B cell (primary cell): ENCODE results near the gene SRRM2. TPM values are rescaled to one million over a fixed set of nuclear protein-coding genes. Genes with fewer than 3 reads are reported as not detected.

ENCODE experiments used
- ATAC-seq: fragments of 200-7000 bp; cut with Tn5 transposase; one replicate; pipeline ENCODE4 v1.10.0; 2021; ENCODE audit warnings: low read depth, mild to moderate bottlenecking, moderate number of reproducible peaks, moderate library complexity
- CTCF ChIA-PET: fragments of 350-600 bp; sonication (Branson Sonifier 250); formaldehyde crosslinking; loops from one replicate; lab custom pipeline; 2021; ENCODE audit warnings: antibody characterized with exemption, inconsistent platforms; lab: Charles Lee
- POLR2A ChIA-PET: fragments of 350-600 bp; sonication (Branson Sonifier 250); formaldehyde crosslinking; loops from one replicate; lab custom pipeline; 2021; ENCODE audit warnings: antibody characterized with exemption; lab: Charles Lee
- DNase-seq: peaks from one replicate; pipeline ENCODE4 v3.0.0; 2013
- H2AFZ ChIP-seq: 2 replicates; pipeline ENCODE4 v1.6.1; 2012; ENCODE audit warnings: mild to moderate bottlenecking, low read depth, low read length; ENCODE audit not compliant: insufficient read depth, poor library complexity, severe bottlenecking
- H3K27ac ChIP-seq, 2 donors: 1 replicate in 1 of 2; 2 replicates in 1 of 2; pipeline ENCODE4 v1.5.1; 2012 to 2013; ENCODE audit warnings: low read length in 2 of 2, mild to moderate bottlenecking in 2 of 2, moderate library complexity in 1 of 2
- H3K27me3 ChIP-seq, 4 experiments: fragments of 200-600 bp in 1 of 4; sonication (generic) in 1 of 4; replicated peaks in 1 of 4; 1 replicate in 2 of 4; 2 replicates in 2 of 4; pipeline versions ENCODE4 v1.6.1 to v1.7.0; 2013 to 2016; ENCODE audit warnings: low read length in 3 of 4, mild to moderate bottlenecking in 2 of 4, mixed read lengths in 1 of 4, moderate library complexity in 1 of 4; ENCODE audit not compliant: insufficient read depth in 4 of 4, control insufficient read depth in 3 of 4; ENCODE audit errors: control extremely low read depth in 1 of 4
- H3K36me3 ChIP-seq, 2 experiments: replicated peaks in 1 of 2; 1 replicate in 1 of 2; 2 replicates in 1 of 2; pipeline versions ENCODE4 v1.6.1 to v1.7.1; 2013; ENCODE audit warnings: low read length in 1 of 2; ENCODE audit not compliant: insufficient read depth in 2 of 2, control insufficient read depth in 1 of 2; ENCODE audit errors: control extremely low read depth in 1 of 2, extremely low read depth in 1 of 2
- H3K4me1 ChIP-seq, 2 donors: fragments of 200-600 bp in 1 of 2; sonication (generic) in 1 of 2; 1 replicate in 1 of 2; 2 replicates in 1 of 2; pipeline versions ENCODE4 v1.5.1 to v1.6.1; 2013 to 2017; ENCODE audit warnings: low read length in 2 of 2; ENCODE audit not compliant: control insufficient read depth in 2 of 2, insufficient read depth in 2 of 2
- H3K4me2 ChIP-seq: replicated peaks from 2 replicates; pipeline ENCODE3; 2012; ENCODE audit warnings: mild to moderate bottlenecking, low read depth, low read length; ENCODE audit not compliant: poor library complexity, severe bottlenecking
- H3K4me3 ChIP-seq, 5 experiments: fragments of 200-600 bp in 1 of 5; sonication (generic) in 1 of 5; 1 replicate in 3 of 5; 2 replicates in 2 of 5; pipeline versions ENCODE4 v1.5.1 to v1.7.0; 2011 to 2016; ENCODE audit warnings: low read length in 4 of 5, mild to moderate bottlenecking in 4 of 5, low read depth in 2 of 5, control low read depth in 1 of 5, moderate library complexity in 1 of 5; ENCODE audit not compliant: insufficient read depth in 1 of 5; ENCODE audit errors: control extremely low read depth in 1 of 5, extremely low read depth in 1 of 5
- H3K79me2 ChIP-seq: fragments of 200-600 bp; sonication (generic); one replicate; pipeline ENCODE4 v1.6.0; 2016; ENCODE audit warnings: low read length; ENCODE audit not compliant: control insufficient read depth, insufficient read depth
- H3K9ac ChIP-seq: fragments of 200-600 bp; sonication (generic); 2 replicates; pipeline ENCODE4 v1.6.1; 2017; ENCODE audit warnings: mild to moderate bottlenecking, low read length, moderate library complexity
- H3K9me3 ChIP-seq, 3 donors: one replicate each; pipeline versions ENCODE4 v1.6.1 to v1.7.1; 2013; ENCODE audit warnings: low read length in 2 of 3; ENCODE audit not compliant: control insufficient read depth in 2 of 3, insufficient read depth in 1 of 3; ENCODE audit errors: control extremely low read depth in 1 of 3
- H4K20me1 ChIP-seq: 2 replicates; pipeline ENCODE4 v1.6.0; 2012; ENCODE audit warnings: mild to moderate bottlenecking, low read length; ENCODE audit not compliant: insufficient read depth, control insufficient read depth, poor library complexity, severe bottlenecking
- H3K27ac Mint-ChIP-seq: one replicate; pipeline ENCODE4 v1.8.0; 2021; ENCODE audit warnings: mixed read lengths
- H3K27me3 Mint-ChIP-seq: one replicate; pipeline ENCODE4 v1.8.0; 2021; ENCODE audit warnings: mixed read lengths
- H3K4me1 Mint-ChIP-seq: one replicate; pipeline ENCODE4 v1.8.0; 2021; ENCODE audit warnings: mixed read lengths
- H3K4me3 Mint-ChIP-seq: one replicate; pipeline ENCODE4 v1.8.0; 2021; ENCODE audit warnings: mixed read lengths
- H3K9me3 Mint-ChIP-seq: one replicate; pipeline ENCODE4 v1.8.0; 2022; ENCODE audit warnings: mixed read lengths; ENCODE audit not compliant: insufficient read depth
- EZH2 ChIP-seq: IDR thresholded peaks from 2 replicates; pipeline ENCODE4 v1.6.1; 2012; ENCODE audit warnings: borderline replicate concordance, low read depth, mild to moderate bottlenecking, moderate library complexity, low read length; ENCODE audit not compliant: insufficient read depth, poor library complexity, severe bottlenecking
- WGBS: methylation state at CpG from one replicate; pipeline ENCODE4 v1.1.5; 2013; ENCODE audit warnings: missing lambda C conversion rate; ENCODE audit not compliant: insufficient coverage; 5-methylcytosine and 5-hydroxymethylcytosine counted together
- intact Hi-C: fragments of 100-400 bp; cut with micrococcal nuclease; formaldehyde crosslinking; loops from one replicate; pipeline ENCODE4 v1.10.0; 2022
- polyA plus RNA-seq: library from polyadenylated mRNA; depleted of rRNA; stranded (reverse); fragments of >200 nt; gene quantifications from 2 replicates; pipeline ENCODE4 v1.2.3, GENCODE V29; 2012
- total RNA-seq, 2 donors: library from RNA; stranded (reverse); fragments of 120-200 nt in 1 of 2; gene quantifications; 1 replicate in 1 of 2; 2 replicates in 1 of 2; pipeline versions ENCODE4 v1.2.3 to v1.2.4, GENCODE V29; 2013 to 2022
- TF ChIP-seq, protein P1 (sequence below): fragments of 200-600 bp; IDR thresholded peaks from one replicate; pipeline ENCODE4 v1.8.0; 2022; ENCODE audit warnings: antibody characterized with exemption, mild to moderate bottlenecking

Gene SRRM2
- total and polyA plus RNA-seq, 2 donors (not counting 1 experiment from before 2014, with no cell fraction given): 1,485 to 1,879 TPM

DNA sequence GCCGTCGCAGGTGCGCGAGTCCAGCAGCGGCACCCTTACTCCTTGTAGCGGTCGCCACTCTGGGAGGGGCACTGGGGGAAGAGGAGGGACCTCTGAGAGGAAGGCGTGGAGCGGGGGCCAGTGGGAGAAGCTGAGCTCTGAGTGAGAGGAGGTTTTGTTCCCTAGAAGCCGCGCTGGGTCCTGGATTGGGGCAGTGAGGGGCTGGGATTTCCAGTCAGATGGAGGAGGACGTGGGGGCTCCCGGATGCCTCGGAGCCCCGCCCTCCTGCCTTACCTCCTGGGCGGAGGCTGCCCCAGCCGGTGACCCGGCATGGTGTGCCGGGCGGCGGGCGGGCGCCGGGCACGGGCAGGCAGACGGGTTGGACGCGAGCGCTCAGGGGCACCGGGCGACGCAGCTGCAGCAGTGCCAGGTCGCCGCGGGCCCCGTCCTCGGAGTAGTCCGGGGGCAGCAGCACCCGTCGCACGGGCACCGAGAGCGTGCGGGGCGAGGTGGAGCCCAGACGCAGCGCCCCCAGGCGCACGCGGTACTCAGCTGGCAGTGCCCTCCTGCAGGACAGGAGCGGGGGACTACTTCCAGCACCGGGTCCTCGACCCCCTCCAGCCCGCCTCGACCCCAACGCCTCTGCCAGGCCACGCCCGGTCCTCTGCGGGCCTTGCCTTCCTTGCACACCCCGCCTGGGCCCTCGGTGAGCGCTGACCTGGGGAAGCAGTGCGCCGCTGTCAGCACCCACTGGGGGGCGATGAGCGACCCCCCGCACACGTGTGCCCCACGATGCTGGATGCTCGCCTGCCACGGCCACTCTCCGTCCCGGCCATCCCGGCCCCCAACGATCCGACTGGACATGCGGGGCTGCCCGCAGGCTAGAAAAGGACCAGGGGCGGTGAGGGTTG is 32.9 kb downstream of the SRRM2 start:
- peak overlapping the region; percentile 91 for H2AFZ ChIP-seq
- H3K9ac ChIP-seq: peak overlapping the region; percentile 57
- H3K9me3 ChIP-seq: peaks cover 0 to 6% (median 0%) of the 10 kb centered on the region in 3 donors
- Mint-ChIP-seq H3K27me3 (peaks cover 19% of the 10 kb centered on the region), H3K4me3 (peak overlapping the region; percentile 85), H3K27ac (no peak overlapping the region), H3K4me1 (peaks cover 9% of the 10 kb centered on the region), H3K9me3 (no peaks in the 10 kb centered on the region)
- H3K36me3 ChIP-seq: no peaks in the 10 kb centered on the region
- H3K4me3 ChIP-seq: peak overlapping the region in 4 of 5 experiments; percentile 28 to 54 (median 46)
- POLR2A ChIA-PET: no interaction called here
- DNase-seq (peak; percentile 58), ATAC-seq (peak; percentile 67)
- no peaks in the 10 kb centered on the region for H4K20me1 ChIP-seq
- peak overlapping the region; percentile 89 for H3K4me2 ChIP-seq
- CTCF ChIA-PET: interaction anchor here (0.6 to 0.7 kb wide), 2 partner anchors 83 to 155 kb away, joined by 3 read pairs; no protein-coding TSS in a partner anchor
- H3K79me2 ChIP-seq: no peaks in the 10 kb centered on the region
- H3K4me1 ChIP-seq: peaks cover 7 to 17% of the 10 kb centered on the region in 2 donors
- intact Hi-C loops: no loop called here
- no peak overlapping the region for H3K27ac ChIP-seq
- TF ChIP-seq, protein P1, sequence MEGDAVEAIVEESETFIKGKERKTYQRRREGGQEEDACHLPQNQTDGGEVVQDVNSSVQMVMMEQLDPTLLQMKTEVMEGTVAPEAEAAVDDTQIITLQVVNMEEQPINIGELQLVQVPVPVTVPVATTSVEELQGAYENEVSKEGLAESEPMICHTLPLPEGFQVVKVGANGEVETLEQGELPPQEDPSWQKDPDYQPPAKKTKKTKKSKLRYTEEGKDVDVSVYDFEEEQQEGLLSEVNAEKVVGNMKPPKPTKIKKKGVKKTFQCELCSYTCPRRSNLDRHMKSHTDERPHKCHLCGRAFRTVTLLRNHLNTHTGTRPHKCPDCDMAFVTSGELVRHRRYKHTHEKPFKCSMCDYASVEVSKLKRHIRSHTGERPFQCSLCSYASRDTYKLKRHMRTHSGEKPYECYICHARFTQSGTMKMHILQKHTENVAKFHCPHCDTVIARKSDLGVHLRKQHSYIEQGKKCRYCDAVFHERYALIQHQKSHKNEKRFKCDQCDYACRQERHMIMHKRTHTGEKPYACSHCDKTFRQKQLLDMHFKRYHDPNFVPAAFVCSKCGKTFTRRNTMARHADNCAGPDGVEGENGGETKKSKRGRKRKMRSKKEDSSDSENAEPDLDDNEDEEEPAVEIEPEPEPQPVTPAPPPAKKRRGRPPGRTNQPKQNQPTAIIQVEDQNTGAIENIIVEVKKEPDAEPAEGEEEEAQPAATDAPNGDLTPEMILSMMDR: no peak
- TF ChIP-seq EZH2: no peak
- WGBS: 12% methylated on average over 79 of the region's 79 CpGs
- H3K27me3 ChIP-seq: peaks cover 0 to 41% (median 7%) of the 10 kb centered on the region in 4 experiments
